CD4-positive, alpha-beta memory T cell (primary cell): ENCODE data around the gene FAM174B. TPM values are rescaled to one million over a fixed set of nuclear protein-coding genes. Genes with fewer than 3 reads are reported as not detected.

Experiments used
- CTCF ChIA-PET: fragments of 350-600 bp; sonication (Branson Sonifier 250); formaldehyde crosslinking; loops from one replicate; lab custom pipeline; 2021; ENCODE audit warnings: inconsistent platforms; ENCODE audit not compliant: partially characterized antibody; lab: Charles Lee
- POLR2A ChIA-PET: fragments of 350-600 bp; sonication (Branson Sonifier 250); formaldehyde crosslinking; loops from one replicate; lab custom pipeline; 2021; ENCODE audit not compliant: partially characterized antibody; lab: Charles Lee
- DNase-seq, 5 donors: peaks; one replicate each; pipeline versions ENCODE4 v3.0.0 to v3.0.0-alpha.2; 2020 to 2022; ENCODE audit warnings: mixed read lengths in 1 of 5
- H3K27ac ChIP-seq: one replicate; pipeline ENCODE4 v1.7.0; 2013; ENCODE audit warnings: low read depth, low read length
- H3K27me3 ChIP-seq: 2 replicates; pipeline ENCODE4 v1.7.0; 2013; ENCODE audit warnings: mild to moderate bottlenecking, low read length, moderate library complexity; ENCODE audit not compliant: insufficient read depth
- H3K36me3 ChIP-seq: 2 replicates; pipeline ENCODE4 v1.7.0; 2013; ENCODE audit warnings: mild to moderate bottlenecking, low read length, moderate library complexity; ENCODE audit not compliant: insufficient read depth
- H3K4me1 ChIP-seq: 2 replicates; pipeline ENCODE4 v1.7.0; 2013; ENCODE audit warnings: mild to moderate bottlenecking, low read length, moderate library complexity; ENCODE audit not compliant: insufficient read depth
- H3K4me3 ChIP-seq, 2 donors: one replicate each; pipeline ENCODE4 v1.7.0; 2013; ENCODE audit warnings: low read length in 2 of 2, mild to moderate bottlenecking in 1 of 2
- H3K9me3 ChIP-seq, 2 donors: one replicate each; pipeline ENCODE4 v1.7.0; 2013; ENCODE audit warnings: low read length in 2 of 2, control low read depth in 1 of 2; ENCODE audit not compliant: control insufficient read depth in 1 of 2
- H3K27ac Mint-ChIP-seq, 7 donors: one replicate each; pipeline ENCODE4 v1.8.0; 2020 to 2021; ENCODE audit warnings: mixed read lengths in 7 of 7, mild to moderate bottlenecking in 6 of 7, inconsistent platforms in 3 of 7, moderate library complexity in 3 of 7
- H3K27me3 Mint-ChIP-seq, 2 donors: one replicate each; pipeline ENCODE4 v1.8.0; 2020 to 2021; ENCODE audit warnings: mixed read lengths in 2 of 2
- H3K36me3 Mint-ChIP-seq, 2 donors: one replicate each; pipeline ENCODE4 v1.8.0; 2020 to 2021; ENCODE audit warnings: mixed read lengths in 2 of 2, inconsistent platforms in 1 of 2, mild to moderate bottlenecking in 1 of 2
- H3K4me1 Mint-ChIP-seq, 4 donors: one replicate each; pipeline ENCODE4 v1.8.0; 2020 to 2021; ENCODE audit warnings: mixed read lengths in 4 of 4, mild to moderate bottlenecking in 1 of 4
- H3K4me3 Mint-ChIP-seq, 8 donors: one replicate each; pipeline ENCODE4 v1.8.0; 2020 to 2021; ENCODE audit warnings: mixed read lengths in 8 of 8, mild to moderate bottlenecking in 7 of 8, moderate library complexity in 6 of 8, inconsistent platforms in 3 of 8
- H3K9me3 Mint-ChIP-seq, 8 donors: one replicate each; pipeline ENCODE4 v1.8.0; 2020 to 2021; ENCODE audit warnings: mixed read lengths in 8 of 8, mild to moderate bottlenecking in 5 of 8, inconsistent platforms in 3 of 8, moderate library complexity in 1 of 8
- intact Hi-C: fragments of 100-400 bp; cut with micrococcal nuclease; formaldehyde crosslinking; loops from one replicate; pipeline ENCODE4 v1.15.1; 2023
- polyA plus RNA-seq, 2 donors: library from polyadenylated mRNA; unstranded; fragments of 300-500 nt; fragmentation: Illumina TruSeq; gene quantifications; one replicate each; pipeline ENCODE4 v1.2.3, GENCODE V29; 2021
- total RNA-seq, 2 experiments: library from RNA; stranded (reverse); gene quantifications; one replicate each; pipeline ENCODE4 v1.2.3, GENCODE V29; 2021

FAM174B gene
- total and polyA plus RNA-seq, 4 experiments from 2014 or later = 2.4 to 8.3 (median 4.9) TPM

- no peak overlapping the region for H3K4me3 Mint-ChIP-seq
- H3K4me1 Mint-ChIP-seq = no peaks in the 10 kb centered on the region
- Histone ChIP-seq H3K4me3 (no peak overlapping the region), H3K4me1 (no peaks in the 10 kb centered on the region), H3K9me3 (no peaks in the 10 kb centered on the region), H3K36me3 (no peaks in the 10 kb centered on the region), H3K27ac (no peak overlapping the region), H3K27me3 (no peaks in the 10 kb centered on the region)
- intact Hi-C loops = no loop called here
- ChIA-PET POLR2A (no interaction called here), CTCF (no interaction called here)
- H3K27ac Mint-ChIP-seq = no peak overlapping the region
- peaks cover 10 to 28% of the 10 kb centered on the region in 2 donors for H3K27me3 Mint-ChIP-seq
- H3K36me3 Mint-ChIP-seq = no peaks in the 10 kb centered on the region
- H3K9me3 Mint-ChIP-seq = peaks cover 0 to 1% (median 0%) of the 10 kb centered on the region in 8 donors
- no peak for DNase-seq
Observed at GRCh38 chr15:92576597-92577200, 78.9 kb downstream of the FAM174B start.

- H3K9me3 ChIP-seq = no peaks in the 10 kb centered on the region
- intact Hi-C loops = no loop called here
- no peak overlapping the region for H3K27ac Mint-ChIP-seq
- peaks cover 13 to 26% of the 10 kb centered on the region in 2 donors for H3K27me3 Mint-ChIP-seq
- no peak overlapping the region for H3K4me3 Mint-ChIP-seq
- no peaks in the 10 kb centered on the region for H3K4me1 ChIP-seq
- no peaks in the 10 kb centered on the region for H3K27me3 ChIP-seq
- H3K4me1 Mint-ChIP-seq = no peaks in the 10 kb centered on the region
- CTCF ChIA-PET = interaction anchor here (0.7 kb wide), 1 partner anchor 725 kb away, joined by 3 read pairs; no protein-coding TSS in a partner anchor
- H3K27ac ChIP-seq = no peak overlapping the region
- POLR2A ChIA-PET = no interaction called here
- H3K36me3 ChIP-seq = no peaks in the 10 kb centered on the region
- H3K9me3 Mint-ChIP-seq = peaks cover 0 to 1% (median 0%) of the 10 kb centered on the region in 8 donors
- DNase-seq = no peak
- no peaks in the 10 kb centered on the region for H3K36me3 Mint-ChIP-seq
- H3K4me3 ChIP-seq = no peak overlapping the region
Observed at GRCh38 chr15:92574566-92574965, 81.0 kb downstream of the FAM174B start.

GRCh38 chr15:92574161-92574560, 81.4 kb downstream of the FAM174B start:
- no peak overlapping the region for H3K4me3 ChIP-seq
- Mint-ChIP-seq H3K9me3 (peaks cover 0 to 1% (median 0%) of the 10 kb centered on the region in 8 donors), H3K36me3 (no peaks in the 10 kb centered on the region), H3K27me3 (peaks cover 13 to 24% of the 10 kb centered on the region in 2 donors), H3K4me1 (no peaks in the 10 kb centered on the region), H3K4me3 (no peak overlapping the region), H3K27ac (no peak overlapping the region)
- ChIA-PET POLR2A (no interaction called here), CTCF (interaction anchor here (0.7 kb wide), 1 partner anchor 725 kb away, joined by 3 read pairs; no protein-coding TSS in a partner anchor)
- H3K27me3 ChIP-seq = no peaks in the 10 kb centered on the region
- DNase-seq = no peak
- no peaks in the 10 kb centered on the region for H3K36me3 ChIP-seq
- no peaks in the 10 kb centered on the region for H3K9me3 ChIP-seq
- H3K4me1 ChIP-seq = no peaks in the 10 kb centered on the region
- H3K27ac ChIP-seq = no peak overlapping the region
- intact Hi-C loops = no loop called here

DNA sequence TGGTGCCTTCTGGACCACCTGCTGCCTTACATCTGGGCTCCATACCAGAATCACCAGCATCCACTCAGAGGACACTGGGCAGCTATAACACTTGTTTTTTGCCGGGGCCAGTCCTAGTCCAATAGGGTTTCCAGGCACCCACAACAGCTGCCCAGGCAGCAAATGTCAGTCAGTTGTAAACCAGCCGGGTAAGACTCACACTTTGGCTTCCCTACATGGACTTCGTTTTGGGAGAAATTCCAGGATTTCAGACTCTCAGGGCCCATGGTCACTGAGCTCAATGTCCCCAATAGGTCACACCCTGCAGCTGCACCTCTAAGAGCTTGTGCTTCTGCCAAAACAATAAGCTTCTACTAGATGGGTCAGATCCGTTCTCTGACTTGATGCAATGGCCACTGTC, 83.8 kb downstream of the FAM174B start:
- Mint-ChIP-seq H3K9me3 (peaks cover 0 to 4% (median 0%) of the 10 kb centered on the region in 8 donors), H3K27ac (peak overlapping the region in 1 of 7 donors; percentile 57), H3K27me3 (peaks cover 14 to 18% of the 10 kb centered on the region in 2 donors), H3K4me1 (no peaks in the 10 kb centered on the region), H3K4me3 (no peak overlapping the region), H3K36me3 (no peaks in the 10 kb centered on the region)
- Histone ChIP-seq H3K4me1 (no peaks in the 10 kb centered on the region), H3K36me3 (no peaks in the 10 kb centered on the region), H3K4me3 (no peak overlapping the region), H3K27me3 (no peaks in the 10 kb centered on the region), H3K27ac (no peak overlapping the region), H3K9me3 (no peaks in the 10 kb centered on the region)
- no peak for DNase-seq
- CTCF ChIA-PET = no interaction called here
- POLR2A ChIA-PET = no interaction called here
- intact Hi-C loops = no loop called here

- Histone ChIP-seq H3K27ac (no peak overlapping the region), H3K4me3 (no peak overlapping the region), H3K4me1 (no peaks in the 10 kb centered on the region), H3K9me3 (no peaks in the 10 kb centered on the region), H3K27me3 (no peaks in the 10 kb centered on the region), H3K36me3 (no peaks in the 10 kb centered on the region)
- Mint-ChIP-seq H3K27ac (no peak overlapping the region), H3K27me3 (peaks cover 15 to 16% of the 10 kb centered on the region in 2 donors), H3K4me1 (no peaks in the 10 kb centered on the region), H3K36me3 (no peaks in the 10 kb centered on the region), H3K4me3 (no peak overlapping the region), H3K9me3 (peaks cover 0 to 4% (median 0%) of the 10 kb centered on the region in 8 donors)
- ChIA-PET POLR2A (no interaction called here), CTCF (interaction anchor here (1.1 kb wide), 1 partner anchor 11 kb away, joined by 3 read pairs; no protein-coding TSS in a partner anchor)
- DNase-seq = no peak
- intact Hi-C loops = no loop called here
Observed at GRCh38 chr15:92570391-92570790, 85.2 kb downstream of the FAM174B start.

- POLR2A ChIA-PET = no interaction called here
- H3K36me3 ChIP-seq = no peaks in the 10 kb centered on the region
- no peak overlapping the region for H3K4me3 ChIP-seq
- no peak overlapping the region for H3K27ac Mint-ChIP-seq
- DNase-seq = no peak
- H3K9me3 ChIP-seq = no peaks in the 10 kb centered on the region
- H3K4me1 Mint-ChIP-seq = no peaks in the 10 kb centered on the region
- H3K4me3 Mint-ChIP-seq = no peak overlapping the region
- H3K27me3 ChIP-seq = no peaks in the 10 kb centered on the region
- H3K27ac ChIP-seq = no peak overlapping the region
- intact Hi-C loops = no loop called here
- peaks cover 0 to 4% (median 2%) of the 10 kb centered on the region in 8 donors for H3K9me3 Mint-ChIP-seq
- no peaks in the 10 kb centered on the region for H3K36me3 Mint-ChIP-seq
- H3K4me1 ChIP-seq = no peaks in the 10 kb centered on the region
- CTCF ChIA-PET = no interaction called here
- peaks cover 12 to 18% of the 10 kb centered on the region in 2 donors for H3K27me3 Mint-ChIP-seq
Observed at GRCh38 chr15:92569778-92570177, 85.8 kb downstream of the FAM174B start.
